Globus pallidus (tissue), 1 donor: ENCODE measurements around the gene NEK8.
"Not testable (repeated sequence)": the region's sequence is repeated elsewhere in the genome, so short reads cannot be mapped to it uniquely, and the experiment has no call there.

Experiments
- DNase-seq: peaks from one replicate; pipeline ENCODE4 v3.0.0-alpha.2; 2015; ENCODE audit warnings: low spot score

NEK8 gene

DNA sequence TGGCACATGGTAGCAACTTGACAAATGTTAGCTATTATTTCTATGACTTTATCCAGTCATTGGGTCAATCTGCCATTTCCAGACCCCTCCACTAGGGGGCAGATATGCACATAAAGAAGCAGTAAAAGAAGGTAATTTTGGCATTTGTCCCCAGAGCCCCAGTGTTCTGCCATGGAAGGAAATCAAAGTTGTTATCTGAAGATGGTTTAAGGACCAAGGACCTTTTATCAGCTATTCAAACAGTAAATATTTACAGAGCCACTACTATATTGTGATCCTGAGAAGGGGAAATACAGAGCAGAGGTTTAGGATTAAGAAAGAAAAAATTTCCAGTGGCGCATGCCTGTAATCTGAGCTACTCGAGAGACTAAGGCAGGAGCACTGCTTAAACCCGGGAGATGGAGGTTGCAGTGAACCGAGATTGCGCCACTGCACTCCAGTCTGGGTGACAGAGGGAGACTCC, 35.2 kb downstream of the NEK8 start:
- peak; percentile 79 for DNase-seq

GRCh38 chr17:28765038-28765437, 36.5 kb downstream of the NEK8 start:
- no peak for DNase-seq

GRCh38 chr17:28773736-28774135, 45.1 kb downstream of the NEK8 start:
- no peak for DNase-seq

DNA sequence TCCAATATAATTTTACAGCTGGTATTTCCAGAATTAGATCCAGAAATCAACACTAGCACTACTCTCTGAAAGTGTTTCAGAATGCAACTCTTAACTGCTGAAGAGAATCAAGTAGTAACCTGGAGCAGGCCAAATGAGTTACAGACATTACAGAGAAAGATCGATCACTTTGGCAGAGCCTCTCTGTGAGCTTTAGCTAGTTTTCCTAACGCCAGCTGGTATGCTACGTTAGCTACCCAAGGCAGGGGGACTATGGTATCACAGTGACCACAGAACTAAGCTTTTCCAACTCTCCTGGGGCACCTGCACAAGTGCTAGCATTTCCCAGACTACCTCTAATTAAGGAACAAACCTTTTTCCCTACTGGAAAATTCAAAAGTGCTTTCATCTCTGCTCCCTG, 45.6 kb downstream of the NEK8 start:
- no peak for DNase-seq

DNA sequence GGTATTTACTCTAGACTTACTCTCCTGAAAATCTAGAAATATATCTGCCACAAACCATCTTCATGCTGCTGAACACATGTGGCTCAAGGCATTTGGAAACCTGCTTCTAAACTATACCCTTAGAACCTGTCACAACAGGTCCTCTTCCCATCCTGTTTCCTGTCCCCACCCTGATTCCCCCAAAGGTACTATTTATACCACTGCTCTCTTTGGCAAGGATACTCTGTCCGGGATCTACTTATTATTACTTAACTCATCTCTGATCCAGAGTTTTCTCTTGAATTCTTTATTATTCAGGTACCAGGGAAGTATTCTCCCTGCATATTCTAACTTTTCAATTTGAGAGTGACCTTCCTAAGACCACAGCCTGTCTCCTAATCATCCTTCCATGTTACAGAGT, 48.6 kb downstream of the NEK8 start:
- DNase-seq, result no peak

DNA sequence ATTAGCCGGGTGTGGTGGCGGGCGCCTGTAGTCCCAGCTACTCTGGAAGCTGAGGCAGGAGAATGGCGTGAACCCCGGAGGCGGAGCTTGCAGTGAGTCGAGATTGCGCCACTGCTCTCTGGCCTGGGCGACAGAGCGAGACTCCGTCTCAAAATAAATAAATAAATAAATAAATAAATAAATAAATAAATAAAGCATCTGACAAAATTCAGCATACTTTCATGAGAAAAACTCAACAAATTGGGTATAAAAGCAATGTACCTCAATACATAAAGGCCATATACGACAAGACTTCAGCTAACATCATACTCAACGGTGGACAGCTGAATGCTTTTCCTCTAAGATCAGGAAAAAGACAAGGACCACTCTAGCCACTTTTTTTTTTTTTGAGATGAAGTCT, 51.0 kb downstream of the NEK8 start:
- DNase-seq, result not testable (repeated sequence)

GRCh38 chr17:28783161-28783560, 54.6 kb downstream of the NEK8 start:
- no peak for DNase-seq

- no peak for DNase-seq
Observed at GRCh38 chr17:28788100-28788499, 59.5 kb downstream of the NEK8 start.
